HTR-8/SVneo (cell line): ENCODE measurements around the gene CHST8.
A peak's percentile ranks its signal among the peaks of the same experiment; 100 is the strongest.
"Not testable (repeated sequence)": the region's sequence is repeated elsewhere in the genome, so short reads cannot be mapped to it uniquely, and the experiment has no call there.

Source experiments
- DNase-seq: peaks from one replicate; pipeline ENCODE4 v3.0.0; 2011; ENCODE audit warnings: low spot score, mixed read lengths; ENCODE audit not compliant: insufficient read length
- FAIRE-seq: peaks from 2 replicates; lab custom pipeline; 2011; peaks lifted over from hg19 to GRCh38; lab: Jason Lieb, UNC

Gene CHST8

GRCh38 chr19:33621811-33622504 lies at the start of gene CHST8:
CHST8 (plus strand) TSS chr19:33621953; CDS start chr19:33689262, 67,309 bp downstream.
- FAIRE-seq (no peak), DNase-seq (peak; percentile 21)

- FAIRE-seq (no peak), DNase-seq (no peak)
Observed at GRCh38 chr19:33572929-33573328, 48.8 kb upstream of the CHST8 start.

- DNase-seq = no peak
- no peak for FAIRE-seq
Observed at GRCh38 chr19:33574824-33575223, 46.9 kb upstream of the CHST8 start.

DNA sequence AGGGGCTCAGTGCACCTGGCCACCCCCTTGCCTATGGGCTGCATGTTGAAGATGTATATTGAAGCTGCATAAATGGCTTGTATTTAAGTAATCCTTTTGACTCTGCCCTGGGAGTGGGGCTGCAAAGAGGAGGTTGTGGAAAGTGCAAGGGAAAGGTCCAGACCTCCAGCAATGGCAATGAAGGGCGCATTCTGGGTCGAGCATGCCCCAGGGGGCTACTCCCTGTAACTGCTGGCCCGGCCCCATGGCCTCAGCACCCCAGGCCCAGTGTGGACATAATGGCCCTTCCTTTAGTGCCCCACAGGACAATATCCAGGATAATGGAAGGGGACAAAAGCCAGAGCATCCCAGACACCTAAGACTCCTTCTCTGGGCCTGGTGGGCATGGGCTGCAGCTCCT lies 43.1 kb upstream of the CHST8 start:
- FAIRE-seq = no peak
- DNase-seq = no peak

GRCh38 chr19:33580026-33580644 lies 41.6 kb upstream of the CHST8 start:
- DNase-seq (no peak), FAIRE-seq (no peak)

- FAIRE-seq (no peak), DNase-seq (no peak)
Observed at GRCh38 chr19:33580645-33581037, 41.1 kb upstream of the CHST8 start.

DNA sequence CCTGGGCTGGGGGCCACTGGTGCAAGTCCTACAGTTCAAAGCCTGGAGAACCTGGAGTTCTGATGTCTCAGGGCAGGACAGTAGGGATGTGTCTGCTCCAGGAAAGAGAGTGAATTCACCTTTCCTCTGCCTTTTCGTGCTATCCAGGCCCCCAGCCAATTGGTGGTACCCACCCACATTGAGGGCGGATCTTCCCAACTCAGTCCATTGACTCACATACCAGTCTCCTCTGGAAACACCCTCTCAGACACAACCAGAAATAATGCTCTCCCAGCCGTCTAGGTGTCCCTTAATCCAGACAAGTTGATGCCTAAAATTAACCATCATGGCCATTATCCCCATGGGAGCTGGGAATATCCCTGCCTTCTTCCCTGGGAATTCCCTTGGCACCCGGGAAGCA lies 38.8 kb upstream of the CHST8 start:
- DNase-seq = no peak
- no peak for FAIRE-seq

DNA sequence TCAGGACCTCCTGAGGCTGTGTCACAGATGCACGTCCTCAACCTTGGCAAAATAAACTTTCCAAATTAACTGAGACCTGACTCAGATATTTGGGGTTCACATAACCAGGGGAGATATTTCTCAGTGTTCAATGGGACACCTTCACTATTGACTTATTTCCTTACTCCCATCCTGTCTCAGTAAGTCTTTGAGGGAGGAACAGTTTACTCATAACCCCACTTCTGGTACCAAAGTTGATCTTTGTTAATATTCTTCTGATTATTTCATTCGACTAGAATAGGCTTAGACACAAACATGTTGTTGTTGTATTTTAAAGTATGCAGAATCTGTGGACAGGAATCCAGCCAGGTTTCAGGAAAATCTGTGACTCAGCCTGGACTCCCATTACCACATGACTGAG lies 34.6 kb upstream of the CHST8 start:
- no peak for FAIRE-seq
- no peak for DNase-seq

DNA sequence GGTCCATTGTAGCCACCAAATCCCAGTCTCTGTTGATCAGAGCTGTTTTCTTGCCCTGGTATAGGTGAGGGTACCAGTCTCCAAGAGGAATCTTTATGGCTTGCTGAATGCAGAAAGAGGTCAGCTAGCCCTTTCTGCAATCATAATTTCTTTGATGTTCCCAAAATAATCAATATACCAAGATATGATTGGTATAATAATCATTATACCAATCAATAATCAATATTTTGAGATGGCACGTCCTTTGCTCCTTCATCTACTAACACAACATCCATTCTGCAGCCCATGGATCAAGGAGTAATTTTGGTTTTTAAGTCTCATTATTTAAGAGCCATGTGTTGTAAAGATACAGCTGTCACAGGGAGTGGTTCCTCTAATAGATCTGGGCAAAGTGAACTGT lies 31.5 kb upstream of the CHST8 start:
- DNase-seq (no peak), FAIRE-seq (no peak)

DNA sequence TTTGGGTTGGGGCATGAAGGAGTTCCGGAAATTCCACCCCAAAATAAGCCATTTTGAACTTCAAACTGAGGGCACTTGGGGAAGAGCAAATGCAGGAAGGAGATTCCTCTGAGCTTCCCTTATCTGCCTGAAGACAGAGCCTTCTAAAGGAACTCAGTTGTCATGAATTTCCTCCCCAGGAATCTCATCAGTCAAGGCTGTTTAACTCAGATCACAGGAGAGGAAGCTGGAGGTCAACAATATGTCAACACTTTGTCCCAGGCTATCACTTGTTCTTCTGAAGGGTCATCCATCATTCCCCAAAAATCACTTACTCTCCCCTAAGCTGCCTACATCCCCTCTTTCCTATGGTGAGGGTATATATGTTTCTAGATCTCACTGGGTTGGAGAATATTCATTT lies 26.0 kb upstream of the CHST8 start:
- DNase-seq (no peak), FAIRE-seq (no peak)

GRCh38 chr19:33601583-33601982 lies 20.2 kb upstream of the CHST8 start:
- FAIRE-seq (no peak), DNase-seq (no peak)

DNA sequence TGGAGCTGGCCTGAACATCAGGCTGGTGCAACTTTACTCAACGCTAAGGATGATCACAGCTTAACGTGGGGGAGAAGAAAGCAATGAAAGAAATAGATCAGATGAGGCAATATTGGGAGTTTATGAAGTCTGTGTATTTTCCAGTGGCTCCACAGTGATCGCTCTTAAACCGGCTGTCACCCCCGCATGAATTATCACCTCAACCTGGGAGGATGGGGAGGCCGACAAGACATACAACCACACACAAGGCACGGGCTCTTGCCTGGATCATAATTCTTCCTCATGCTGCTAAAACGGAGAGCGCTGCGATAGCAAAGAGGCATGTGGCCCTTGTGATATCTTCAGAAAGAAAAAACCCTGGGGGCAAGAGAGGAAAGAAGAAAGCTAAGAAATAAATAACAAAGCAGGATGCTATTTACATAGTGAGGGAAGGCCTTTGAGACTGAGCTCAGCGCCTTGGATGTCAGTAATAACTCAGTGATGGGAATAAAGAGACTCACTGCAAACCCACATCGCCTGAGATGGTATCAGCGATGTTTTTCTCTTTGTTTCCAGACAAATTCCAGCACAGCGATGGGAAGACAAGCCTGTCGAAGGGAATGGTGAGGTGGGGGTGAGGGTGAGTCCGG lies 19.1 kb upstream of the CHST8 start:
- FAIRE-seq (no peak), DNase-seq (no peak)

DNA sequence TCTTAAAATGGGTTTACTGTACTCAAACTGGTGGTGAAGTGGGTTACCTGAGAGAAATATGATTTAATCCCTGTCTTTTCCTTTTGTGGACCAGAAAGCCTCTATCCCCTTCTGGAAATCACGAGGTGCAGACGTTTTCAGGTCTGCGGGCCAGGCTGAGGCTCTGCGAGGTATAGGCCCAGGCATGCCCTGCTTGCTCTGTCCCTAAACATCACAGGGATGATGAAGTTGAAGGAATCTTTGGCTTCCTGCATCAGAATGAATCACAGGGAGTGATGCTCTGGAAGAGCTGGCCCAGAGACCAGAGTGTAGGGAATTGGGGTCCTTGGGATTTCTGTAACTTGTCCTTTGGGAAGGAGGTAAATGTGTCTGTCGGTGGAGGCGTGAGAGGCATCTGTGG lies 18.4 kb upstream of the CHST8 start:
- no peak for DNase-seq
- FAIRE-seq = no peak

DNA sequence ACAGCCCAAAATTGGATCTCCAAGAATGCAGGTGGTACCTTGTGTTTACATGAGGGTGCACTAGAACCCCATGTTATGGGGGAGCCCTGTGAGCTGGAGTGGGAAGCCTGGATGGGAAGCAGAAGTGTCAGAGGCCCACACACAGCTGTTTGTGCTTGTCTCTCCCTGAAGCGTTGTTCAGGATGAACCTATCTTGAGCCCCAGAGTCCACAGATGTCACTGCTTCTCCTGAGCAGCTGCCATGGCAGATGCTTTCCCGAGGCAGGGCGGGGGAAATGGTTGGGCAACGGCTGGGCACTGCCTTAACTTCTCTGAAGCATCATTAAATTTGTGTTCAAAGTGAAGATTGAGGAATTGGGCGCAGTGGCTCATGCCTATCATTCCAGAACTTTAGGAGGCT lies 17.1 kb upstream of the CHST8 start:
- DNase-seq (no peak), FAIRE-seq (no peak)

- not testable (repeated sequence) for FAIRE-seq
Observed at GRCh38 chr19:33605803-33606295, 15.9 kb upstream of the CHST8 start.

DNA sequence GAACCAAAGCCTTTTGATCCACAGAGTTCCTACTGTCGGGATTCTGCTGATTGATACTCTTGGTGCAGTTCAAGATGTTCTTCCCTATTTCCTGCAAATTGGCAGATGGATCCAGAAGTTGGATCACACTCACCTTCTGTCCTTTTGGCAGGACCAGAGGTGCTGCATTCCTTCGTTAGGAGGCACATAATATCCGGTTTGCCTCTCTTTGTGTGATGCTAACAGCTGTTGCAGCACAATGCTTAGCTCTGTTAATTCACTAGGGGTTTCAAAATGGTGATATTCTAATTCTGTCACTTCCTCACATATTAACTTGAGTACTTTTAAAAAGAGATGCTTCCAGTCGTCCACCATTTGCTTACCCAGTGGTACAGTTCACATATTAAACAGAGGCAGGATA lies 15.2 kb upstream of the CHST8 start:
- DNase-seq = no peak
- no peak for FAIRE-seq

More at GRCh38 chr19:33605803-33606295, 15.9 kb upstream of the CHST8 start:
- not testable (repeated sequence) for DNase-seq

- DNase-seq (no peak), FAIRE-seq (no peak)
Observed at GRCh38 chr19:33609353-33609752, 12.4 kb upstream of the CHST8 start.

GRCh38 chr19:33610588-33610987 lies 11.2 kb upstream of the CHST8 start:
- FAIRE-seq (no peak), DNase-seq (no peak)

- no peak for FAIRE-seq
Observed at GRCh38 chr19:33612928-33613619, 8.7 kb upstream of the CHST8 start.

GRCh38 chr19:33613620-33614000 lies 8.1 kb upstream of the CHST8 start:
- FAIRE-seq (no peak), DNase-seq (no peak)

More at GRCh38 chr19:33612928-33613619, 8.7 kb upstream of the CHST8 start:
- DNase-seq = no peak

GRCh38 chr19:33616346-33616745 lies 5.4 kb upstream of the CHST8 start:
- no peak for DNase-seq
- no peak for FAIRE-seq
